Activated naive CD4-positive, alpha-beta T cell treated with anti-CD3 and anti-CD28 coated beads for 36 hours (primary cell): ENCODE results near the gene ST7. TPM values are rescaled to one million over a fixed set of nuclear protein-coding genes. Genes with fewer than 3 reads are reported as not detected.

Source experiments
- CTCF ChIA-PET: fragments of 350-600 bp; sonication (Branson Sonifier 250); formaldehyde crosslinking; loops from one replicate; lab custom pipeline; 2021; ENCODE audit warnings: antibody characterized with exemption; lab: Charles Lee
- DNase-seq: peaks from one replicate; pipeline ENCODE4 v3.0.0-alpha.2; 2020
- H3K27ac Mint-ChIP-seq: one replicate; pipeline ENCODE4 v1.8.0; 2021; ENCODE audit warnings: mild to moderate bottlenecking, mixed read lengths
- H3K27me3 Mint-ChIP-seq: one replicate; pipeline ENCODE4 v1.8.0; 2021; ENCODE audit warnings: low read depth, mixed read lengths
- H3K36me3 Mint-ChIP-seq: one replicate; pipeline ENCODE4 v1.8.0; 2021; ENCODE audit warnings: low read depth, mixed read lengths
- H3K4me1 Mint-ChIP-seq: one replicate; pipeline ENCODE4 v1.8.0; 2021; ENCODE audit warnings: low read depth, mixed read lengths
- H3K4me3 Mint-ChIP-seq: one replicate; pipeline ENCODE4 v1.8.0; 2021; ENCODE audit warnings: mild to moderate bottlenecking, moderate library complexity, mixed read lengths
- H3K9me3 Mint-ChIP-seq: one replicate; pipeline ENCODE4 v1.8.0; 2021; ENCODE audit warnings: mixed read lengths
- intact Hi-C: fragments of 100-400 bp; cut with micrococcal nuclease; formaldehyde crosslinking; loops from one replicate; pipeline ENCODE4 v1.15.1; 2023
- total RNA-seq, 2 experiments: library from RNA; stranded (reverse); gene quantifications; one replicate each; pipeline ENCODE4 v1.2.3, GENCODE V29; 2021

Gene ST7
- total RNA-seq, 2 experiments from 2014 or later = 4.1 to 5.2 TPM

GRCh38 chr7:117077658-117078057, 124.4 kb downstream of the ST7 start:
- Mint-ChIP-seq H3K9me3 (peaks cover 3% of the 10 kb centered on the region), H3K36me3 (no peaks in the 10 kb centered on the region), H3K4me1 (peaks cover 1% of the 10 kb centered on the region), H3K27ac (no peak overlapping the region), H3K4me3 (no peak overlapping the region), H3K27me3 (no peaks in the 10 kb centered on the region)
- DNase-seq = no peak
- intact Hi-C loops = no loop called here
- CTCF ChIA-PET = interaction anchor here (1.1 kb wide), 1 partner anchor 50 kb away, joined by 3 read pairs; no protein-coding TSS in a partner anchor

- no peak overlapping the region for H3K27ac Mint-ChIP-seq
- no peak for DNase-seq
- peaks cover 16% of the 10 kb centered on the region for H3K4me1 Mint-ChIP-seq
- no peak overlapping the region for H3K4me3 Mint-ChIP-seq
- no peaks in the 10 kb centered on the region for H3K27me3 Mint-ChIP-seq
- intact Hi-C loops = no loop called here
- CTCF ChIA-PET = no interaction called here
- no peaks in the 10 kb centered on the region for H3K36me3 Mint-ChIP-seq
- H3K9me3 Mint-ChIP-seq = no peaks in the 10 kb centered on the region
These were observed 129.3 kb downstream of the ST7 start for GRCh38 chr7:117082647-117083046.

GRCh38 chr7:117083648-117084047, 130.3 kb downstream of the ST7 start:
- Mint-ChIP-seq H3K4me1 (peaks cover 21% of the 10 kb centered on the region), H3K9me3 (no peaks in the 10 kb centered on the region), H3K4me3 (no peak overlapping the region), H3K27me3 (no peaks in the 10 kb centered on the region), H3K36me3 (no peaks in the 10 kb centered on the region), H3K27ac (no peak overlapping the region)
- DNase-seq = no peak
- intact Hi-C loops = no loop called here
- CTCF ChIA-PET = interaction anchor here (0.6 to 0.7 kb wide), 2 partner anchors 170 to 1081 kb away, joined by 3 to 4 read pairs; no protein-coding TSS in a partner anchor

- peaks cover 21% of the 10 kb centered on the region for H3K4me1 Mint-ChIP-seq
- H3K36me3 Mint-ChIP-seq = no peaks in the 10 kb centered on the region
- intact Hi-C loops = no loop called here
- H3K9me3 Mint-ChIP-seq = no peaks in the 10 kb centered on the region
- no peak overlapping the region for H3K4me3 Mint-ChIP-seq
- no peak for DNase-seq
- H3K27me3 Mint-ChIP-seq = no peaks in the 10 kb centered on the region
- H3K27ac Mint-ChIP-seq = no peak overlapping the region
- CTCF ChIA-PET = interaction anchor here (0.6 to 0.7 kb wide), 2 partner anchors 171 to 1080 kb away, joined by 3 to 4 read pairs; no protein-coding TSS in a partner anchor
These were observed 131.0 kb downstream of the ST7 start for GRCh38 chr7:117084286-117084685.

GRCh38 chr7:117085275-117085674, 132.0 kb downstream of the ST7 start:
- Mint-ChIP-seq H3K9me3 (no peaks in the 10 kb centered on the region), H3K27ac (no peak overlapping the region), H3K4me1 (peaks cover 21% of the 10 kb centered on the region), H3K4me3 (no peak overlapping the region), H3K36me3 (no peaks in the 10 kb centered on the region), H3K27me3 (no peaks in the 10 kb centered on the region)
- no peak for DNase-seq
- CTCF ChIA-PET = interaction anchor here (0.7 kb wide), 1 partner anchor 221 kb away, joined by 3 read pairs; no protein-coding TSS in a partner anchor
- intact Hi-C loops = no loop called here

GRCh38 chr7:117085769-117086463, 132.6 kb downstream of the ST7 start:
- Mint-ChIP-seq H3K27ac (no peak overlapping the region), H3K4me3 (no peak overlapping the region), H3K27me3 (no peaks in the 10 kb centered on the region), H3K4me1 (peaks cover 21% of the 10 kb centered on the region), H3K36me3 (no peaks in the 10 kb centered on the region), H3K9me3 (no peaks in the 10 kb centered on the region)
- no peak for DNase-seq
- intact Hi-C loops = no loop called here
- CTCF ChIA-PET = interaction anchor here (0.7 kb wide), 1 partner anchor 222 kb away, joined by 3 read pairs; no protein-coding TSS in a partner anchor

- Mint-ChIP-seq H3K4me1 (peaks cover 21% of the 10 kb centered on the region), H3K4me3 (no peak overlapping the region), H3K36me3 (no peaks in the 10 kb centered on the region), H3K27me3 (no peaks in the 10 kb centered on the region), H3K27ac (no peak overlapping the region), H3K9me3 (no peaks in the 10 kb centered on the region)
- DNase-seq = no peak
- intact Hi-C loops = loop anchor here (1.0 kb wide), 1 partner anchor 24 kb away; no protein-coding TSS in a partner anchor
- CTCF ChIA-PET = no interaction called here
These were observed 133.5 kb downstream of the ST7 start for GRCh38 chr7:117086788-117087187.

GRCh38 chr7:117087639-117088396, 134.5 kb downstream of the ST7 start:
- intact Hi-C loops = loop anchor here (1.0 kb wide), 1 partner anchor 22 kb away; no protein-coding TSS in a partner anchor
- Mint-ChIP-seq H3K4me3 (no peak overlapping the region), H3K27me3 (no peaks in the 10 kb centered on the region), H3K27ac (no peak overlapping the region), H3K9me3 (no peaks in the 10 kb centered on the region), H3K4me1 (peaks cover 21% of the 10 kb centered on the region), H3K36me3 (no peaks in the 10 kb centered on the region)
- DNase-seq = no peak
- CTCF ChIA-PET = interaction anchor here (1.0 kb wide), 1 partner anchor 103 kb away, joined by 3 read pairs; no protein-coding TSS in a partner anchor

- no peaks in the 10 kb centered on the region for H3K36me3 Mint-ChIP-seq
- peaks cover 21% of the 10 kb centered on the region for H3K4me1 Mint-ChIP-seq
- no peaks in the 10 kb centered on the region for H3K9me3 Mint-ChIP-seq
- no peak for DNase-seq
- no peaks in the 10 kb centered on the region for H3K27me3 Mint-ChIP-seq
- no peak overlapping the region for H3K4me3 Mint-ChIP-seq
- CTCF ChIA-PET = interaction anchor here (0.8 to 1.0 kb wide), 2 partner anchors 12 to 104 kb away, joined by 3 read pairs; no protein-coding TSS in a partner anchor
- intact Hi-C loops = no loop called here
- H3K27ac Mint-ChIP-seq = no peak overlapping the region
These were observed 135.4 kb downstream of the ST7 start for GRCh38 chr7:117088623-117089194.

- DNase-seq = no peak
- Mint-ChIP-seq H3K4me3 (no peak overlapping the region), H3K27ac (no peak overlapping the region), H3K27me3 (no peaks in the 10 kb centered on the region), H3K4me1 (peaks cover 21% of the 10 kb centered on the region), H3K9me3 (no peaks in the 10 kb centered on the region), H3K36me3 (no peaks in the 10 kb centered on the region)
- CTCF ChIA-PET = no interaction called here
- intact Hi-C loops = no loop called here
These were observed 137.5 kb downstream of the ST7 start for GRCh38 chr7:117090791-117091190.

- Mint-ChIP-seq H3K27me3 (no peaks in the 10 kb centered on the region), H3K36me3 (no peaks in the 10 kb centered on the region), H3K27ac (no peak overlapping the region), H3K9me3 (no peaks in the 10 kb centered on the region), H3K4me1 (peaks cover 14% of the 10 kb centered on the region), H3K4me3 (no peak overlapping the region)
- CTCF ChIA-PET = no interaction called here
- intact Hi-C loops = no loop called here
- DNase-seq = no peak
These were observed 138.4 kb downstream of the ST7 start for GRCh38 chr7:117091721-117092120.

GRCh38 chr7:117092785-117093184, 139.5 kb downstream of the ST7 start:
- intact Hi-C loops = no loop called here
- Mint-ChIP-seq H3K27ac (no peak overlapping the region), H3K4me3 (no peak overlapping the region), H3K4me1 (peaks cover 4% of the 10 kb centered on the region), H3K36me3 (no peaks in the 10 kb centered on the region), H3K27me3 (no peaks in the 10 kb centered on the region), H3K9me3 (no peaks in the 10 kb centered on the region)
- CTCF ChIA-PET = interaction anchor here (1.2 kb wide), 1 partner anchor 11 kb away, joined by 4 read pairs; no protein-coding TSS in a partner anchor
- no peak for DNase-seq
